GM12878 (cell line): ENCODE results near the gene ZNF280D. TPM values are rescaled to one million over a fixed set of nuclear protein-coding genes. Genes with fewer than 3 reads are reported as not detected.

ENCODE experiments used
- ATAC-seq: fragments of 200-7000 bp; cut with Tn5 transposase; 3 replicates; pipeline ENCODE4 v1.9.1; 2020; ENCODE audit warnings: mild to moderate bottlenecking, moderate library complexity
- BruUV-seq: library from RNA; stranded (reverse); fragments of 400-500 nt; replicated peaks from 2 replicates; lab custom pipeline; 2021; lab: Mats Ljungman, UMichigan
- CTCF ChIA-PET: fragments of 300-600 bp; sonication (Branson Sonifier 250); formaldehyde crosslinking; extraction: SDS; loops from one replicate; lab custom pipeline; 2021; ENCODE audit warnings: inconsistent platforms; lab: Yijun Ruan, JAX
- POLR2A ChIA-PET: fragments of 350-600 bp; formaldehyde crosslinking; extraction: SDS; loops from one replicate; lab custom pipeline; 2021; ENCODE audit warnings: inconsistent platforms; lab: Charles Lee
- RAD21 ChIA-PET: fragments of 300-600 bp; sonication (Branson Sonifier 250); formaldehyde crosslinking; loops from one replicate; lab custom pipeline; 2023; ENCODE audit warnings: antibody characterized with exemption; ENCODE audit not compliant: unreplicated experiment; lab: Charles Lee
- SMC1A ChIA-PET: fragments of 300-600 bp; sonication (Branson Sonifier 250); formaldehyde crosslinking; loops from one replicate; lab custom pipeline; 2023; ENCODE audit not compliant: unreplicated experiment, uncharacterized antibody; lab: Charles Lee
- DNase-seq: peaks from one replicate; pipeline ENCODE4 v3.0.0-alpha.2; 2011; ENCODE audit warnings: low read depth, low spot score
- FAIRE-seq: peaks from 3 replicates; lab custom pipeline; 2011; peaks lifted over from hg19 to GRCh38; lab: Jason Lieb, UNC
- H2AFZ ChIP-seq: 2 replicates; pipeline ENCODE4 v1.6.0; 2011; ENCODE audit warnings: low read depth, low read length, control low read depth; ENCODE audit not compliant: control insufficient read depth
- H3K27ac ChIP-seq: 2 replicates; pipeline ENCODE4 v1.5.1; 2011; ENCODE audit warnings: control low read depth; ENCODE audit not compliant: control insufficient read depth, insufficient read depth
- H3K27me3 ChIP-seq, 2 experiments: replicated peaks in 1 of 2; 2 replicates each; pipeline versions ENCODE4 v1.6.0 to v1.6.1; 2011; ENCODE audit warnings: low read length in 1 of 2; ENCODE audit not compliant: control insufficient read depth in 2 of 2, insufficient read depth in 2 of 2
- H3K36me3 ChIP-seq, 2 experiments: 2 replicates each; pipeline ENCODE4 v1.5.1; 2011; ENCODE audit warnings: low read length in 1 of 2; ENCODE audit not compliant: control insufficient read depth in 2 of 2, insufficient read depth in 2 of 2
- H3K4me1 ChIP-seq: 2 replicates; pipeline ENCODE4 v1.6.1; 2011; ENCODE audit warnings: mild to moderate bottlenecking, low read length, moderate library complexity, mixed read lengths; ENCODE audit not compliant: control insufficient read depth, insufficient read depth
- H3K4me2 ChIP-seq: 2 replicates; pipeline ENCODE4 v1.6.0; 2011; ENCODE audit warnings: control low read depth; ENCODE audit not compliant: control insufficient read depth, insufficient read depth
- H3K4me3 ChIP-seq: fragments of 200-600 bp; sonication (generic); 2 replicates; pipeline ENCODE4 v1.5.1; 2016
- H3K79me2 ChIP-seq: 2 replicates; pipeline ENCODE4 v1.6.0; 2011; ENCODE audit warnings: low read length; ENCODE audit not compliant: control insufficient read depth, insufficient read depth
- H3K9ac ChIP-seq: 2 replicates; pipeline ENCODE4 v1.8.0; 2011; ENCODE audit warnings: low read length, control low read depth, mixed read lengths; ENCODE audit not compliant: control insufficient read depth, insufficient read depth
- H3K9me3 ChIP-seq: replicated peaks from 3 replicates; pipeline ENCODE4 v1.5.1; 2011; ENCODE audit warnings: mild to moderate bottlenecking, low read length; ENCODE audit not compliant: control insufficient read depth, insufficient read depth
- H4K20me1 ChIP-seq: 2 replicates; pipeline ENCODE4 v1.6.0; 2011; ENCODE audit not compliant: control insufficient read depth, insufficient read depth
- CHD1 ChIP-seq: IDR thresholded peaks from 2 replicates; pipeline ENCODE4 v1.6.1; 2012; ENCODE audit warnings: low read depth, low read length, improper control_type of control experiment
- CREB1 ChIP-seq: IDR thresholded peaks from 2 replicates; pipeline ENCODE4 v1.6.1; 2012; ENCODE audit warnings: low read depth, mild to moderate bottlenecking, inconsistent platforms
- ETV6 ChIP-seq, 2 experiments: fragments of 450-650 bp in 1 of 2; IDR thresholded peaks in 1 of 2; conservative IDR thresholded peaks in 1 of 2; 2 replicates each; pipeline ENCODE4 v1.6.1; 2014; ENCODE audit warnings: antibody characterized with exemption in 1 of 2, borderline replicate concordance in 1 of 2, low read depth in 1 of 2, mild to moderate bottlenecking in 1 of 2, moderate library complexity in 1 of 2
- MEF2B ChIP-seq: fragments of 450-650 bp; IDR thresholded peaks from 2 replicates; pipeline ENCODE4 v1.6.1; 2018; ENCODE audit warnings: mild to moderate bottlenecking, moderate library complexity; ENCODE audit not compliant: partially characterized antibody, poor library complexity, severe bottlenecking
- ZNF384 ChIP-seq: IDR thresholded peaks from 2 replicates; pipeline ENCODE4 v1.6.1; 2012; ENCODE audit warnings: low read depth, mild to moderate bottlenecking, low read length, improper control_type of control experiment, borderline replicate concordance
- WGBS: methylation state at CpG from one replicate; pipeline ENCODE4 v1.1.6; 2016; ENCODE audit warnings: low lambda C conversion rate; ENCODE audit not compliant: insufficient replicate concordance, insufficient coverage; ENCODE audit errors: missing lambda C conversion rate; 5-methylcytosine and 5-hydroxymethylcytosine counted together
- in situ Hi-C: fragments of 300-500 bp; cut with MboI; formaldehyde crosslinking; loops from 9 replicates; pipeline ENCODE4 v1.14.3; 2018; ENCODE audit warnings: mixed read lengths
- intact Hi-C: fragments of 100-400 bp; cut with micrococcal nuclease; formaldehyde crosslinking; loops from one replicate; pipeline ENCODE4 v1.14.2; 2022; ENCODE audit not compliant: unreplicated experiment
- polyA plus RNA-seq, 11 experiments: library from polyadenylated mRNA; depleted of rRNA in 4 of 11; unstranded in 6 of 11; stranded (reverse) in 5 of 11; fragments of >200 nt; fragmentation: Nextera tagmentation in 4 of 11; fragmentation: Illumina TruSeq in 1 of 11; extraction: Ambion mirVana in 4 of 11; extraction: Trizol in 1 of 11; gene quantifications; 1 replicate in 1 of 11; 2 replicates in 10 of 11; pipeline versions ENCODE4 v1.2.1 to v1.2.3, GENCODE V29; 2011 to 2016; ENCODE audit warnings: inconsistent platforms in 2 of 11, missing spikeins in 2 of 11, low read depth in 1 of 11
- total RNA-seq, 4 experiments: library from RNA; depleted of rRNA in 3 of 4; stranded (reverse); fragments of >200 nt in 3 of 4; fragmentation: Illumina TruSeq in 1 of 4; extraction: Trizol in 1 of 4; gene quantifications; 2 replicates each; pipeline versions ENCODE4 v1.2.1 to v1.2.3, GENCODE V29; 2013 to 2021
- TF ChIP-seq, protein P1 (sequence below): IDR thresholded peaks from 2 replicates; pipeline ENCODE4 v1.6.1; 2012; ENCODE audit warnings: mild to moderate bottlenecking, low read depth, low read length
- TF ChIP-seq, protein P2 (sequence below): IDR thresholded peaks from 2 replicates; pipeline ENCODE4 v1.6.1; 2011; ENCODE audit warnings: borderline replicate concordance, low read depth, mild to moderate bottlenecking, moderate library complexity, mixed read lengths, low read length; ENCODE audit not compliant: insufficient read depth; ENCODE audit errors: extremely low read length
- TF ChIP-seq, protein P3 (sequence below): IDR thresholded peaks from 2 replicates; pipeline ENCODE4 v1.6.1; 2012; ENCODE audit warnings: low read depth, low read length, improper control_type of control experiment

The ZNF280D gene
- total and polyA plus RNA-seq, 10 of the 15 experiments (the other 5 are each of a cell fraction or from before 2014, with no cell fraction given): 5.6 to 18.6 (median 8.6) TPM

DNA sequence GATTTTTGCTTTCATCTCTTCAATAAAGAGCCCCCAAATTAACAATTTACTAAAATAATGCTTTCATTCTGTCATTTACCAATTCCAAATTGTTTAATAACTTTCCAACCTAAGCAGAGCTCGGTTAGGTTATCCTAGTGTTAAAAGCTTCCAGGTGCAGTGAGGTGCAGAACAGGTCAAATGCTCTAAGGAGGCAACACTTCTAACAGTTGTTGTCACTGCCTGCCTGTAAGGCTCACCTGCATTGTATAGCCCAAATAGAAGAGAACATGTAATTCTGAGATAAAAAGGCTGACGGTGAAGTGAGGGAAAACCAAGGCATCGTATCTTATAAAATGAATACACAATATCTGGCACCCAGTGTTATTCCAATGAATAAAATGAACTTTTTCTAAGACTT, 9.1 kb downstream of the ZNF280D start:
- CTCF ChIA-PET: interaction anchor here (1.3 kb wide), 1 partner anchor 227 kb away, joined by 3 read pairs; no protein-coding TSS in a partner anchor
- TF ChIP-seq, protein P1, sequence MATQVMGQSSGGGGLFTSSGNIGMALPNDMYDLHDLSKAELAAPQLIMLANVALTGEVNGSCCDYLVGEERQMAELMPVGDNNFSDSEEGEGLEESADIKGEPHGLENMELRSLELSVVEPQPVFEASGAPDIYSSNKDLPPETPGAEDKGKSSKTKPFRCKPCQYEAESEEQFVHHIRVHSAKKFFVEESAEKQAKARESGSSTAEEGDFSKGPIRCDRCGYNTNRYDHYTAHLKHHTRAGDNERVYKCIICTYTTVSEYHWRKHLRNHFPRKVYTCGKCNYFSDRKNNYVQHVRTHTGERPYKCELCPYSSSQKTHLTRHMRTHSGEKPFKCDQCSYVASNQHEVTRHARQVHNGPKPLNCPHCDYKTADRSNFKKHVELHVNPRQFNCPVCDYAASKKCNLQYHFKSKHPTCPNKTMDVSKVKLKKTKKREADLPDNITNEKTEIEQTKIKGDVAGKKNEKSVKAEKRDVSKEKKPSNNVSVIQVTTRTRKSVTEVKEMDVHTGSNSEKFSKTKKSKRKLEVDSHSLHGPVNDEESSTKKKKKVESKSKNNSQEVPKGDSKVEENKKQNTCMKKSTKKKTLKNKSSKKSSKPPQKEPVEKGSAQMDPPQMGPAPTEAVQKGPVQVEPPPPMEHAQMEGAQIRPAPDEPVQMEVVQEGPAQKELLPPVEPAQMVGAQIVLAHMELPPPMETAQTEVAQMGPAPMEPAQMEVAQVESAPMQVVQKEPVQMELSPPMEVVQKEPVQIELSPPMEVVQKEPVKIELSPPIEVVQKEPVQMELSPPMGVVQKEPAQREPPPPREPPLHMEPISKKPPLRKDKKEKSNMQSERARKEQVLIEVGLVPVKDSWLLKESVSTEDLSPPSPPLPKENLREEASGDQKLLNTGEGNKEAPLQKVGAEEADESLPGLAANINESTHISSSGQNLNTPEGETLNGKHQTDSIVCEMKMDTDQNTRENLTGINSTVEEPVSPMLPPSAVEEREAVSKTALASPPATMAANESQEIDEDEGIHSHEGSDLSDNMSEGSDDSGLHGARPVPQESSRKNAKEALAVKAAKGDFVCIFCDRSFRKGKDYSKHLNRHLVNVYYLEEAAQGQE: no peak
- TF ChIP-seq ZNF384: no peak
- TF ChIP-seq, protein P2, sequence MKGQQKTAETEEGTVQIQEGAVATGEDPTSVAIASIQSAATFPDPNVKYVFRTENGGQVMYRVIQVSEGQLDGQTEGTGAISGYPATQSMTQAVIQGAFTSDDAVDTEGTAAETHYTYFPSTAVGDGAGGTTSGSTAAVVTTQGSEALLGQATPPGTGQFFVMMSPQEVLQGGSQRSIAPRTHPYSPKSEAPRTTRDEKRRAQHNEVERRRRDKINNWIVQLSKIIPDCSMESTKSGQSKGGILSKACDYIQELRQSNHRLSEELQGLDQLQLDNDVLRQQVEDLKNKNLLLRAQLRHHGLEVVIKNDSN: no peak
- TF ChIP-seq CHD1: no peak
- no peak for TF ChIP-seq MEF2B
- TF ChIP-seq, protein P3, sequence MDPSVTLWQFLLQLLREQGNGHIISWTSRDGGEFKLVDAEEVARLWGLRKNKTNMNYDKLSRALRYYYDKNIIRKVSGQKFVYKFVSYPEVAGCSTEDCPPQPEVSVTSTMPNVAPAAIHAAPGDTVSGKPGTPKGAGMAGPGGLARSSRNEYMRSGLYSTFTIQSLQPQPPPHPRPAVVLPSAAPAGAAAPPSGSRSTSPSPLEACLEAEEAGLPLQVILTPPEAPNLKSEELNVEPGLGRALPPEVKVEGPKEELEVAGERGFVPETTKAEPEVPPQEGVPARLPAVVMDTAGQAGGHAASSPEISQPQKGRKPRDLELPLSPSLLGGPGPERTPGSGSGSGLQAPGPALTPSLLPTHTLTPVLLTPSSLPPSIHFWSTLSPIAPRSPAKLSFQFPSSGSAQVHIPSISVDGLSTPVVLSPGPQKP: no peak
- no peak for TF ChIP-seq ETV6 (conservative IDR thresholded peaks at IDR 0.05 in 1 of 2, IDR thresholded peaks at IDR 0.05 in 1 of 2; ENCODE audit: borderline replicate concordance in 1 of 2, low read depth in 1 of 2)
- no peak for TF ChIP-seq CREB1
- TF ChIP-seq, all 136 proteins: peak for 0
- POLR2A ChIA-PET: no interaction called here
- WGBS: 99% methylated on average over 3 of the region's 3 CpGs
- ATAC-seq (no peak), DNase-seq (no peak), FAIRE-seq (no peak)
- peaks cover 6% of the 10 kb centered on the region; the same call in 1 of the 2 replicates for H3K79me2 ChIP-seq
- H3K27ac ChIP-seq: no peak overlapping the region
- in situ Hi-C loops (no loop called here), intact Hi-C loops (no loop called here)
- BruUV-seq: no TSS peak
- H2AFZ ChIP-seq: no peak overlapping the region
- H3K9me3 ChIP-seq: no peaks in the 10 kb centered on the region; the same call in 1 of the 3 replicates
- H3K4me3 ChIP-seq: no peak overlapping the region
- SMC1A ChIA-PET: no interaction called here
- no peak overlapping the region for H3K9ac ChIP-seq
- RAD21 ChIA-PET: no interaction called here
- H4K20me1 ChIP-seq: no peaks in the 10 kb centered on the region
- no peaks in the 10 kb centered on the region for H3K27me3 ChIP-seq
- no peaks in the 10 kb centered on the region for H3K36me3 ChIP-seq
- no peak overlapping the region for H3K4me2 ChIP-seq
- H3K4me1 ChIP-seq: peaks cover 6% of the 10 kb centered on the region
